HepG2 (cell line): Measurements from ENCODE around the gene ADGRL1. TPM values are rescaled to one million over a fixed set of nuclear protein-coding genes. Genes with fewer than 3 reads are reported as not detected.

Experiments
- CCDC6 ChIP-seq: sonication (generic); formaldehyde crosslinking; IDR thresholded peaks from 2 replicates; pipeline ENCODE4 v1.8.1; 2022; ENCODE audit warnings: mild to moderate bottlenecking, missing genetic modification reagents, moderate library complexity
- FOXM1 ChIP-seq: sonication (generic); formaldehyde crosslinking; IDR thresholded peaks from 2 replicates; pipeline ENCODE4 v1.5.0; 2020; ENCODE audit warnings: missing genetic modification reagents
- JDP2 ChIP-seq: sonication (generic); formaldehyde crosslinking; IDR thresholded peaks from 2 replicates; pipeline ENCODE4 v1.8.1; 2022; ENCODE audit warnings: missing genetic modification reagents, borderline replicate concordance
- MZF1 ChIP-seq: sonication (generic); formaldehyde crosslinking; IDR thresholded peaks from 2 replicates; pipeline ENCODE4 v1.8.1; 2023; ENCODE audit warnings: mild to moderate bottlenecking, missing genetic modification reagents, borderline replicate concordance
- NFE2L2 ChIP-seq: fragments of 150-350 bp; IDR thresholded peaks from 2 replicates; pipeline ENCODE4 v1.6.1; 2014; ENCODE audit warnings: low read length
- NR2F1 ChIP-seq, 2 experiments: fragments of 450-650 bp in 1 of 2; formaldehyde crosslinking in 1 of 2; IDR thresholded peaks; 2 replicates each; pipeline versions ENCODE4 v1.5.0 to v1.6.1; 2016 to 2020; ENCODE audit warnings: mild to moderate bottlenecking in 1 of 2, missing compliant biosample characterization in 1 of 2, missing genetic modification reagents in 1 of 2, moderate library complexity in 1 of 2
- PCBP1 ChIP-seq: fragments of 200-400 bp; formaldehyde crosslinking; IDR thresholded peaks from 2 replicates; pipeline ENCODE4 v1.6.1; 2017; ENCODE audit warnings: mild to moderate bottlenecking, low read depth, low read length, borderline replicate concordance
- RARG ChIP-seq: sonication (generic); formaldehyde crosslinking; IDR thresholded peaks from 2 replicates; pipeline ENCODE4 v1.4.0; 2020; ENCODE audit warnings: low read depth, mild to moderate bottlenecking, missing genetic modification reagents
- RXRA ChIP-seq: sonication (generic); formaldehyde crosslinking; IDR thresholded peaks from 2 replicates; pipeline ENCODE4 v1.5.1; 2020; ENCODE audit warnings: missing genetic modification reagents
- SP4 ChIP-seq: sonication (generic); formaldehyde crosslinking; IDR thresholded peaks from 2 replicates; pipeline ENCODE4 v1.8.1; 2023; ENCODE audit warnings: mild to moderate bottlenecking, missing genetic modification reagents
- YEATS4 ChIP-seq: sonication (generic); formaldehyde crosslinking; IDR thresholded peaks from 2 replicates; pipeline ENCODE4 v1.4.0; 2020; ENCODE audit warnings: missing genetic modification reagents, borderline replicate concordance
- ZBTB42 ChIP-seq: sonication (generic); formaldehyde crosslinking; IDR thresholded peaks from 2 replicates; pipeline ENCODE4 v1.5.0; 2020; ENCODE audit warnings: mild to moderate bottlenecking, missing genetic modification reagents
- ZFYVE20 ChIP-seq: sonication (generic); formaldehyde crosslinking; IDR thresholded peaks from 2 replicates; pipeline ENCODE4 v1.8.0; 2023; ENCODE audit warnings: low read depth, mild to moderate bottlenecking, moderate library complexity, missing genetic modification reagents, borderline replicate concordance
- ZKSCAN8 ChIP-seq: IDR thresholded peaks from 2 replicates; pipeline ENCODE4 v1.6.1; 2016; ENCODE audit warnings: borderline replicate concordance, missing genetic modification reagents, missing compliant biosample characterization
- ZNF274 ChIP-seq: sonication (generic); formaldehyde crosslinking; IDR thresholded peaks from 2 replicates; pipeline ENCODE4 v1.5.1; 2020; ENCODE audit warnings: mild to moderate bottlenecking, missing genetic modification reagents
- ZNF44 ChIP-seq: sonication (generic); formaldehyde crosslinking; IDR thresholded peaks from 2 replicates; pipeline ENCODE4 v1.5.1; 2020; ENCODE audit warnings: mild to moderate bottlenecking, missing genetic modification reagents
- ZNF563 ChIP-seq: sonication (generic); formaldehyde crosslinking; IDR thresholded peaks from 2 replicates; pipeline ENCODE4 v1.8.0; 2022; ENCODE audit warnings: mild to moderate bottlenecking, moderate library complexity, missing genetic modification reagents
- ZSCAN29 ChIP-seq: sonication (generic); formaldehyde crosslinking; conservative IDR thresholded peaks from 2 replicates; pipeline ENCODE4 v1.4.0; 2020; ENCODE audit warnings: mild to moderate bottlenecking, missing genetic modification reagents
- polyA plus RNA-seq, 8 experiments: library from polyadenylated mRNA; depleted of rRNA in 3 of 8; stranded (reverse) in 7 of 8; unstranded in 1 of 8; fragments of >200 nt; fragmentation: Illumina TruSeq in 4 of 8; extraction: Trizol in 4 of 8; gene quantifications; 2 replicates each; pipeline versions ENCODE4 v1.2.1 to v1.2.3, GENCODE V29; 2011 to 2016; ENCODE audit warnings: low read depth in 4 of 8, missing spikeins in 1 of 8, mixed read lengths in 1 of 8; ENCODE audit not compliant: insufficient read depth in 1 of 8
- total RNA-seq, 5 experiments: library from RNA; depleted of rRNA; stranded (reverse); fragments of >200 nt; fragmentation: Illumina TruSeq; extraction: Trizol; gene quantifications; 2 replicates each; pipeline ENCODE4 v1.2.3, GENCODE V29; 2016; ENCODE audit warnings: low read depth in 1 of 5
- TF ChIP-seq, protein P1 (sequence below): IDR thresholded peaks from 2 replicates; pipeline ENCODE4 v1.6.1; 2012; ENCODE audit warnings: inconsistent platforms
- TF ChIP-seq, protein P2 (sequence below): sonication (generic); formaldehyde crosslinking; IDR thresholded peaks from 2 replicates; pipeline ENCODE4 v1.8.0; 2022; ENCODE audit warnings: mild to moderate bottlenecking, missing genetic modification reagents, moderate library complexity
- TF ChIP-seq, protein P3 (sequence below): sonication (generic); formaldehyde crosslinking; IDR thresholded peaks from 2 replicates; pipeline ENCODE4 v1.5.1; 2020; ENCODE audit warnings: mild to moderate bottlenecking, missing genetic modification reagents
- TF ChIP-seq, protein P4 (sequence below): sonication (generic); formaldehyde crosslinking; IDR thresholded peaks from 2 replicates; pipeline ENCODE4 v1.4.0; 2020; ENCODE audit warnings: mild to moderate bottlenecking, low read depth, missing genetic modification reagents
- TF ChIP-seq, protein P5 (sequence below): sonication (generic); formaldehyde crosslinking; IDR thresholded peaks from 2 replicates; pipeline ENCODE4; 2020; ENCODE audit warnings: missing genetic modification reagents, mild to moderate bottlenecking, borderline replicate concordance

ADGRL1 gene
- total and polyA plus RNA-seq, 2 of the 13 experiments (the other 11 are each of a cell fraction or from before 2014, with no cell fraction given), result 0.49 to 1.7 TPM

DNA sequence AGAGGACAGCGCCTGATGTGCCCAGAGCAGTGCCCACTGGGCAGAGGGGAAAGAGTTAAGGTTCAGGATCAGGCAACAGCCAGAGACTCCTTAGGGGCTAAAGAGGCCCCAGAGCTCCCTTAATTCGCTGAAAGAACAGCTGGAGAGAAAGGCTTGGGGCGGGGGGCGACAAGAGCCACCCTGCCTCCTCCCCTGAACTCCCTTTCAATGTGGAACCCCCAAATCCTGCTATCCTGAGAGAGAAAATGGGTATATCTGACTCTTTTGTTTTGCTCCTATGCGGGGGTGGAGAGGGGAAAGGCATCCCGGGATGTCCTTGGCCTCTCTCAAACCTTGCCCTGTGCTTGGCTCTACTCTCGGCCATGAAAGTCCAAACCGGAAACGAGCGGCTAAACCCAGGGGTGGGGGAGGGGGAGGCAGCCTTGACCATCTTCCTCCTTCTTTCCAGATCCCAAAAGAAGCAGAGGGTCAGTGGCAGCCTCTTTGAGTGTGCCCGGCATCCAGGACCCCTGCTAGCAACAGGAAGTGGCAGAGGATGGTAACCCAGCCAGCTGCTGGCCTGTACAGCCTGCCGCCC, 93.1 kb downstream of the ADGRL1 start (continued):
- TF ChIP-seq, protein P1, sequence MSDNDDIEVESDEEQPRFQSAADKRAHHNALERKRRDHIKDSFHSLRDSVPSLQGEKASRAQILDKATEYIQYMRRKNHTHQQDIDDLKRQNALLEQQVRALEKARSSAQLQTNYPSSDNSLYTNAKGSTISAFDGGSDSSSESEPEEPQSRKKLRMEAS, result no peak
- TF ChIP-seq SP4 (no peak), PCBP1 (no peak), FOXM1 (no peak), YEATS4 (CRISPR knock-in tag) (no peak), ZNF44 (CRISPR knock-in tag) (no peak), ZNF274 (CRISPR knock-in tag) (no peak), ZFYVE20 (CRISPR knock-in tag) (no peak), NFE2L2 (no peak), RARG (CRISPR knock-in tag) (no peak), CCDC6 (CRISPR knock-in tag) (no peak), ZKSCAN8 (CRISPR knock-in tag) (no peak), ZSCAN29 (CRISPR knock-in tag) (0 out of 2 replicates have a peak, but pooled peaks have one; percentile 36), ZNF563 (CRISPR knock-in tag) (no peak), RXRA (CRISPR knock-in tag) (peak; percentile 66; the same call in 1 of the 2 replicates), MZF1 (no peak), NR2F1 (CRISPR knock-in tag; IDR thresholded peaks at IDR 0.05) (peak in 1 of 2 experiments; percentile 41; a peak in 1 of 4 replicates), ZBTB42 (CRISPR knock-in tag) (no peak; the same call in 1 of the 2 replicates), JDP2 (no peak)
- TF ChIP-seq, protein P2, sequence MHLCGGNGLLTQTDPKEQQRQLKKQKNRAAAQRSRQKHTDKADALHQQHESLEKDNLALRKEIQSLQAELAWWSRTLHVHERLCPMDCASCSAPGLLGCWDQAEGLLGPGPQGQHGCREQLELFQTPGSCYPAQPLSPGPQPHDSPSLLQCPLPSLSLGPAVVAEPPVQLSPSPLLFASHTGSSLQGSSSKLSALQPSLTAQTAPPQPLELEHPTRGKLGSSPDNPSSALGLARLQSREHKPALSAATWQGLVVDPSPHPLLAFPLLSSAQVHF (CRISPR knock-in tag), result no peak
- TF ChIP-seq, protein P3, sequence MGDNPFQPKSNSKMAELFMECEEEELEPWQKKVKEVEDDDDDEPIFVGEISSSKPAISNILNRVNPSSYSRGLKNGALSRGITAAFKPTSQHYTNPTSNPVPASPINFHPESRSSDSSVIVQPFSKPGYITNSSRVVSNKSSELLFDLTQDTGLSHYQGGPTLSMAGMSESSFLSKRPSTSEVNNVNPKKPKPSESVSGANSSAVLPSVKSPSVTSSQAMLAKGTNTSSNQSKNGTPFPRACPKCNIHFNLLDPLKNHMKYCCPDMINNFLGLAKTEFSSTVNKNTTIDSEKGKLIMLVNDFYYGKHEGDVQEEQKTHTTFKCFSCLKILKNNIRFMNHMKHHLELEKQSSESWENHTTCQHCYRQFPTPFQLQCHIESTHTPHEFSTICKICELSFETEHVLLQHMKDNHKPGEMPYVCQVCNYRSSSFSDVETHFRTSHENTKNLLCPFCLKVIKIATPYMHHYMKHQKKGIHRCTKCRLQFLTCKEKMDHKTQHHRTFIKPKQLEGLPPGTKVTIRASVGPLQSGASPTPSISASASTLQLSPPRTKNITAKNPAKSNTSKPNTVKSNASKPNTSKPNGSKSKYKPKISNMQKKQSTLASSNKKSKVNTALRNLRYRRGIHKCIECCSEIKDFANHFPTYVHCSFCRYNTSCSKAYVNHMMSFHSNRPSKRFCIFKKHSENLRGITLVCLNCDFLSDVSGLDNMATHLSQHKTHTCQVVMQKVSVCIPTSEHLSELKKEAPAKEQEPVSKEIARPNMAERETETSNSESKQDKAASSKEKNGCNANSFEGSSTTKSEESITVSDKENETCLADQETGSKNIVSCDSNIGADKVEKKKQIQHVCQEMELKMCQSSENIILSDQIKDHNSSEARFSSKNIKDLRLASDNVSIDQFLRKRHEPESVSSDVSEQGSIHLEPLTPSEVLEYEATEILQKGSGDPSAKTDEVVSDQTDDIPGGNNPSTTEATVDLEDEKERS (CRISPR knock-in tag), result no peak
- TF ChIP-seq, protein P4, sequence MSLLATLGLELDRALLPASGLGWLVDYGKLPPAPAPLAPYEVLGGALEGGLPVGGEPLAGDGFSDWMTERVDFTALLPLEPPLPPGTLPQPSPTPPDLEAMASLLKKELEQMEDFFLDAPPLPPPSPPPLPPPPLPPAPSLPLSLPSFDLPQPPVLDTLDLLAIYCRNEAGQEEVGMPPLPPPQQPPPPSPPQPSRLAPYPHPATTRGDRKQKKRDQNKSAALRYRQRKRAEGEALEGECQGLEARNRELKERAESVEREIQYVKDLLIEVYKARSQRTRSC (CRISPR knock-in tag), result no peak
- TF ChIP-seq, protein P5, sequence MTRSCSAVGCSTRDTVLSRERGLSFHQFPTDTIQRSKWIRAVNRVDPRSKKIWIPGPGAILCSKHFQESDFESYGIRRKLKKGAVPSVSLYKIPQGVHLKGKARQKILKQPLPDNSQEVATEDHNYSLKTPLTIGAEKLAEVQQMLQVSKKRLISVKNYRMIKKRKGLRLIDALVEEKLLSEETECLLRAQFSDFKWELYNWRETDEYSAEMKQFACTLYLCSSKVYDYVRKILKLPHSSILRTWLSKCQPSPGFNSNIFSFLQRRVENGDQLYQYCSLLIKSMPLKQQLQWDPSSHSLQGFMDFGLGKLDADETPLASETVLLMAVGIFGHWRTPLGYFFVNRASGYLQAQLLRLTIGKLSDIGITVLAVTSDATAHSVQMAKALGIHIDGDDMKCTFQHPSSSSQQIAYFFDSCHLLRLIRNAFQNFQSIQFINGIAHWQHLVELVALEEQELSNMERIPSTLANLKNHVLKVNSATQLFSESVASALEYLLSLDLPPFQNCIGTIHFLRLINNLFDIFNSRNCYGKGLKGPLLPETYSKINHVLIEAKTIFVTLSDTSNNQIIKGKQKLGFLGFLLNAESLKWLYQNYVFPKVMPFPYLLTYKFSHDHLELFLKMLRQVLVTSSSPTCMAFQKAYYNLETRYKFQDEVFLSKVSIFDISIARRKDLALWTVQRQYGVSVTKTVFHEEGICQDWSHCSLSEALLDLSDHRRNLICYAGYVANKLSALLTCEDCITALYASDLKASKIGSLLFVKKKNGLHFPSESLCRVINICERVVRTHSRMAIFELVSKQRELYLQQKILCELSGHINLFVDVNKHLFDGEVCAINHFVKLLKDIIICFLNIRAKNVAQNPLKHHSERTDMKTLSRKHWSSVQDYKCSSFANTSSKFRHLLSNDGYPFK, result no peak
